ENCODE data around the gene WDR7.
"Not testable (repeated sequence)": the region's sequence is repeated elsewhere in the genome, so short reads cannot be mapped to it uniquely, and the experiment has no call there.

WDR7 gene

GRCh38 chr18:56650944-56651770 lies at the start of gene WDR7:
WDR7 (plus strand) TSS chr18:56651359; CDS start chr18:56672516, 21,157 bp downstream.
- peak; percentile 98 for DNase-seq

- no peak for DNase-seq
Observed at GRCh38 chr18:56606618-56607017, 44.5 kb upstream of the WDR7 start.

GRCh38 chr18:56615738-56616520 lies 35.2 kb upstream of the WDR7 start:
- DNase-seq, result peak; percentile 57

GRCh38 chr18:56627991-56628390 lies 23.2 kb upstream of the WDR7 start:
- DNase-seq, result no peak

- no peak for DNase-seq
Observed at GRCh38 chr18:56632070-56633022, 18.8 kb upstream of the WDR7 start.

GRCh38 chr18:56635007-56635406 lies 16.2 kb upstream of the WDR7 start:
- no peak for DNase-seq

- peak; percentile 28 for DNase-seq
Observed at GRCh38 chr18:56637176-56637575, 14.0 kb upstream of the WDR7 start.

GRCh38 chr18:56637711-56638231 lies 13.4 kb upstream of the WDR7 start:
- peak; percentile 38 for DNase-seq

GRCh38 chr18:56638232-56639103 lies 12.7 kb upstream of the WDR7 start, which contains the start of gene TXNL1:
TXNL1 (minus strand) TSS chr18:56638592; CDS start chr18:56638440, 152 bp downstream.
- peak; percentile 99 for DNase-seq

GRCh38 chr18:56639104-56639381 lies 12.1 kb upstream of the WDR7 start:
- DNase-seq, result peak; percentile 32

GRCh38 chr18:56639571-56639970 lies 11.6 kb upstream of the WDR7 start:
- DNase-seq, result no peak

- DNase-seq, result no peak
Observed at GRCh38 chr18:56641714-56642337, 9.3 kb upstream of the WDR7 start.

GRCh38 chr18:56643381-56643780 lies 7.8 kb upstream of the WDR7 start:
- DNase-seq, result no peak

GRCh38 chr18:56645415-56646016 lies 5.6 kb upstream of the WDR7 start:
- DNase-seq, result peak; percentile 18

GRCh38 chr18:56647071-56647470 lies 4.1 kb upstream of the WDR7 start:
- DNase-seq, result no peak

GRCh38 chr18:56647951-56648893 lies 2.9 kb upstream of the WDR7 start:
- no peak for DNase-seq

GRCh38 chr18:56649996-56650395 lies 1.2 kb upstream of the WDR7 start:
- DNase-seq, result peak; percentile 11

- no peak for DNase-seq
Observed at GRCh38 chr18:56651771-56652092, 573 bp downstream of the WDR7 start.

GRCh38 chr18:56652802-56653201 lies 1.6 kb downstream of the WDR7 start:
- DNase-seq, result no peak

- DNase-seq, result not testable (repeated sequence)
Observed at GRCh38 chr18:56654280-56654679, 3.1 kb downstream of the WDR7 start.
